Fibroblast of gingiva (primary cell): ENCODE data around the gene KRT86.

Source experiments
- DNase-seq: peaks from one replicate; pipeline ENCODE4 v3.0.0-alpha.2; 2011; ENCODE audit warnings: low read depth

KRT86 gene

DNA sequence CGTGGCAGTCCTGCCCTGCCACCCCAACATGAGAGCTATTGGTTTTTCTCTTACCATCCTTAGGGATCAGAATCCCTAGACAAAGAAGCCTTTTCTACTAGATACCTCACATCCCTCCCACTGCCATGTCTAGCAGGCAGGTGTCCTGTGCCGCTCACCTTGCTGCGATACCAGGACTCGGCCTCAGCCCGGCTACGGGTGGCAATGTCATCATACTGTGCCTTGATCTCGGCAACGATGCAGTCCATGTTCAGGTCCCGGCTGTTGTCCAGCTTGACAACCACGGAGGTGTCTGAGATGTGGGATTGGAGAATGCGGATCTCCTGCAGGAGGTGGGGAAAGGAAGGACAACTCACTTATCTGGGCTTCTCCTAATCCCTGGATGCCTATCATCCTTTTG is 42.3 kb downstream of the KRT86 start:
- no peak for DNase-seq

DNA sequence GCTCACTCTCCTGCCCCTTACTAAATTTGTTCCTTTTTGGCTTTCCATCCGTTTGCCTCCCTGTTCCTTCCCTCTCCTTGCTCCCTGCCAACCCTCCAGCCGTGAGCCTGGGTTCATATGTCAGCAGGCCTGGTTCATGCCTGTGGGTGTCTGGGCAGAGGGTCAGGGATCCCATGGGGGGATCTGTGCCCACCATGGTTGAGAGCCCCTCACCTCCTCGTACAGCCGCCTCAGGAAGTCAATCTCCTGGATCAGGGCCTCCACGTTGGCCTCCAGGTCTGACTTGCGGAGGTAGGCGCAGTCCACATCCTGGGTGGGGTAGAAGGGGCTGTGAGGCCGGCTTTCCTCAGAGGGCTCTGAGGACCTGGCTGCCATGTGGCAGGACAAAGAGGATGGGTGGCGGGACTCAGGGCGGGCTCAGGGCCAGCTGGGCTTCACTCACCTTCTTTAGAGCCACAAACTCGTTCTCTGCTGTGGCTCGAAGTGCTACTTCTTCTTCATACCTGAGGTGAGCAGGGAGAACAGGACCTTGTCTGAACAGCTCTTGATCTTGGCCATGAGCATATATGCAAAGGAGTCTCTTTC is 43.1 kb downstream of the KRT86 start:
- no peak for DNase-seq

DNA sequence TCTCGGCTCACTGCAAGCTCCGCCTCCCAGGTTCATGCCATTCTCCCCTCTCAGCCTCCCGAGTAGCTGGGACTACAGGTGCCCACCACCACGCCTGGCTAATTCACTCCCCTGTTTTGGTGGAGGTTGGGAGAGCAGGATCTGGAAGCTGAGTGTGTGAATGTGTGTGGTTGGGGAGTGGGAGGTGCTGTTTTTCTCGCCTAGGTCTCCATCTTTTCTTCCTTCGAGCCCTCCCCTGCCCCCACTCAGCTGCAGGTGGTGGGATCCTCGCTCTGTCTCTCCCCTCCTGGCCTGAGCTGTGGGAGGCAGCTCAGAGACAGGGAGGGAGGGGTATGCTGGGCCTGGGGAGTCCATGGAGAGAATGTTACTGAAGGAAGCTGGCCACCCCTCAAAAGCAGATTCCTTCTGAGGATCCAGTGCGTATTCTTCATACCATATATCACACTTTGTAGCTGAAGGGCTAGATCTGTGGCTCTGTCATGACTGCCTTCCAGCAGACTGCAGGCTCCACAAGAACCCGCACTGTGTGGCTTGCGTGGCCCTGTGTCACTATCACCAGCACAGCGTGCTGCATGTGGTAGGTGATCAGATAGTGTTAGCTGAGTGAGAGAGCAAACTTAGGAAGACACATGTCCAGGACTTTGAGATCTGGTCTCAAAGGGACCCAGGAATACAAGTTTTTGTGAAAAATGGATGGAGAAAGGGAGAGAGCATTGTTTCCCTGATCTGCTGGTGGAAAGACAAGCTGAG is 44.0 kb downstream of the KRT86 start:
- DNase-seq = no peak

DNA sequence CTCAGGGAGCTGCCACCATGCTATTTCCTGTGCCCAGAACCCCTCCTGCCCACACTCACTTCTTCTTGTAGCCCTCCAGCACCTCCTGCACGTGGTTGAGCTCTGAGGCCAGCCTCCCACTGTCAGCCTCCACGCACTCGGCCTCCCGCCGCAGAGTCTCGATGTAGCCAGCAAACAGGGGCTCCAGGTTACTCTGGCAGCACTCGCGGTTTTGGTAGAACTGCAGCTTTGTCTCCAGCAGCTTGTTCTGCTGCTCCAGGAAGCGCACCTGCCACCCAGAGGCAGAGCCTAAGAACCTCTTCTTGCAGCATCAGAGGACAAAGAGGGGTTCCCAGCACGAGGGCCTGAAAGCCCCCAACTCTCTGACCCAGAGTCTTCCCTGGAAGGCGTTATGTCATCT is 44.7 kb downstream of the KRT86 start:
- DNase-seq = no peak

DNA sequence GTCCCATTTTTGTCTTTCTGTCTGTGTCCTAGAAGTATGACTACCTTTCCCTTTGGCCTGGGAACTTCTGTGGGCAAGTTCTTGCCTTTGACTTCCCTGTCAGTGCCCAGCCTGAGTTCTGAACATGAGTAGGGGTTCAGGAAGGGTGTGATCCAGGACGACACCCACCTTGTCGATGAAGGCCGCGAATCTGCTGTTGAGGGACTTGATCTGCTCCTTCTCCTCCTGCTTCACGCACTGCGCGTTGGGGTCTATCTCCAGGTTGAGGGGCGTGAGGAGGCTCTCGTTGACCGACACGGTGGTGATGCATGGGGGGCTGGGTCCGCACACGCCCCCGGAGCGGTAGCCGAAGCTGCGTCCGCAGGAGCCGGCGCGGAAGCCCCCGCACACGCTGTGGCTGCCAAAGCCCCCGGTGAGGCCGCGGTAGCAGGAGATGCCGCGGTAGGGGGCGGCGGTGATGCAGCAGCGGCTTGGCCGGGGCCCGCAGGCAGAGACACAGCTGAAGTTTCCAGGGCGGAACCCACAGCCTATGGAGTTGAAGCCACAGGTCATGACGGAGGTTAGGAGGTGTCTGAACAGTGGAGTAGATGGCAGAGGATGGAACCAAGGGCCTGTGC is 46.4 kb downstream of the KRT86 start, which contains the start of gene KRT83:
TSS of gene KRT83 (minus strand) at position 615 of the 617 bp plus-strand sequence. CDS start at position 552, 63 bp downstream.
- DNase-seq = no peak

DNA sequence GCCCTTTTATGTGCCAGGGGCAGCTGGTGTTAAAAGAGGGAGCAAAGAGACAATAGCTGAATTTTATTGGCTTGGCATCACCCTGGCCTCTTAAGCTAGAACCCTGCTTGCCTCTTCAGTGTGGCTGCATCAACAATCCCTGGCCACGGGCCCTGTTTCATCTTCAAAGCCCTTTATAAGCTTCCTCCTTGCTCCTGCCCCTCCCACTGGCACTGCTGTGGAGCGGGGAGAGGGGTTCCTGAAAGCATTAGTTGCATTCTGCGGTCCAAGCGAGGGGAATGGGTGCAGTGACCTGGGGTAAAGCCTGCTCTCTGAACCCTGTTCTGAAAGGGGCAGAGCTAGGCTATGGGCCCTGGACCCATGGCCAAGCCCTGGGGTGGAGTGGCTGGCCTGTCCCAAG is 47.0 kb downstream of the KRT86 start:
- no peak for DNase-seq

DNA sequence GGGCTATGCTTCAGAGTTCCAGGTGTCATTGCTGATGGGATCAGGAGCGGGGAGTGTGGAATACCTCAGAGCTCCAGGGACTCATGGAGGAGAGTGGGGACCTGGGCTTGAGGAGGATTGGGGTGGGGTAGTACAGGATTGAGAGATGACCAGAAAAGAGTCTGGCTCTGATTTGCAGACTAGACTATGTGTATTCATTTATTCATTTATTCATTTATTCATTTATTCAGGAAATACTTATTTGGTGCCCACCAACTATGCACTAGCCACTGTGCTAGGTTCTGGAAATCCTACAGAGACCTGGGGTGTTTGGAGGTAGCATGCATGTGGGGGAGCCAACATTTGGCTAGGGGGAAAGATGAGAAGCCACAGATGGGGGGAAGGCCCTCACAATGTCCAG is 47.6 kb downstream of the KRT86 start:
- no peak for DNase-seq

DNA sequence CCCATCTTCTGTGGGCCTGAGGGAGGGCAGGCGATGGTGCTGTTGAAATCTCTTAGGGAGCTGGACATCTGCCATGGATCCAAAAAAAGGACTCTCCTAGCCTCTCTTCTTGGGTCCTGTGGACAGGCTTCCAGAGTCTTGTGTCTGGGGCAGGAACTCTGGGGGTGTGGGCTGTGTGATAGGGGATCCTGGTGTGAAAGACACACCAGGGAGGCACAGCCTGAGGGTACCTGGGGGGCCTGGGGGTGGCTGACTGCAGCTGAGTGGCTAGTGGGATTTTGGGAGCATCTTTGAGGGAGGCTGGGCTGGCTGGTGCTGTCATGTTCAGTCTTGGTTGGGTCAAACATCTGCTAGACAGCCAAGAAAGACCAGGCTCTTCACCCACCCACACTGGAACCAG is 48.6 kb downstream of the KRT86 start:
- DNase-seq = no peak

DNA sequence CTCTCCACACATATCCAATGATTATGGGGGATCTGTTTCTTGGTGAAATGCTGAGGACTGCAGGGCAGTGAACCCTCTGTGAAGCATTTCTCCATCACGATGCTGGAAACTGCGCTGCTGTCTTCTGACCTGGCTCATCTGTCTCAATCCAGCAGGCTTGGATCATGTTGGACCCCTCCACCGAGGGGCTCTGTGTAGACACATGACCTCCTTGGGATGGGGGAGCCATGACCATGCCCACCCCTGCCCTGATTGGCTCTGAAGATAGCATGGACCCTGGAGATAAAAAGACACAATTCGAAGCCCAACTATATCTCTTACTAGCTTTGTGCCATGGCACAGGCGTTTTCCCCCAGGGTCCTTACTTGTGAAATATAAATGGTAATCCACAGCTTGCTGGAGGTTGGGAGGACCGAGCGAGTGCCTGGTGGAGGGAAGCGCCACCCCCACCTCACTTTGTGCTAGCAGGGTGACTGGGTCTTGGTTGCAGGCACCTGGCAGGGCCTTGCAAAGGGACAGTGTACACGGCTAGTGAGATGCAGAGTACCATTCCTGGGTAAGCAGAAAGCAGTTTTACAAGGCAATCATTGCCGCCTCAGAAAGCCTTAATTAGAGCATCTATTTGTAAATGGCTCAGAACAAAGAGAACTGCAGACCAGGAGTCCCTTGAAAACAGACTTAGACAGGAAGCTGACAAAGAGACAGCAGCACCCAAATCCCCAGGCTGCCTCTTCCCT is 49.1 kb downstream of the KRT86 start:
- DNase-seq = no peak

DNA sequence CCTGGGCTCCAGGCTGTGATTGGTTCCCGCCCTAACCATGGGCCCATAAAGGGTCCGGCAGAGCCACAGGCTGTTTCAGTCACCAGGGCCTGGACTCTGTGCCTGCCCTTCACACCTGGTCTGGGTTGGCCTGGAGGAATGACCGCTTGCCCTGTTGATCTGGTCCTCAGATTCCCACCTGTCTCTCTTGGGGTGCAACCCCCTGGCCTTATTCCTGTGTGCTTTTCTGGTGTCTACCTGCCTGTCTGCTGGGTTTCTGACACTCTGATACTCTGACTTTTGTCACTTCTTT is 49.7 kb downstream of the KRT86 start:
- DNase-seq = no peak

DNA sequence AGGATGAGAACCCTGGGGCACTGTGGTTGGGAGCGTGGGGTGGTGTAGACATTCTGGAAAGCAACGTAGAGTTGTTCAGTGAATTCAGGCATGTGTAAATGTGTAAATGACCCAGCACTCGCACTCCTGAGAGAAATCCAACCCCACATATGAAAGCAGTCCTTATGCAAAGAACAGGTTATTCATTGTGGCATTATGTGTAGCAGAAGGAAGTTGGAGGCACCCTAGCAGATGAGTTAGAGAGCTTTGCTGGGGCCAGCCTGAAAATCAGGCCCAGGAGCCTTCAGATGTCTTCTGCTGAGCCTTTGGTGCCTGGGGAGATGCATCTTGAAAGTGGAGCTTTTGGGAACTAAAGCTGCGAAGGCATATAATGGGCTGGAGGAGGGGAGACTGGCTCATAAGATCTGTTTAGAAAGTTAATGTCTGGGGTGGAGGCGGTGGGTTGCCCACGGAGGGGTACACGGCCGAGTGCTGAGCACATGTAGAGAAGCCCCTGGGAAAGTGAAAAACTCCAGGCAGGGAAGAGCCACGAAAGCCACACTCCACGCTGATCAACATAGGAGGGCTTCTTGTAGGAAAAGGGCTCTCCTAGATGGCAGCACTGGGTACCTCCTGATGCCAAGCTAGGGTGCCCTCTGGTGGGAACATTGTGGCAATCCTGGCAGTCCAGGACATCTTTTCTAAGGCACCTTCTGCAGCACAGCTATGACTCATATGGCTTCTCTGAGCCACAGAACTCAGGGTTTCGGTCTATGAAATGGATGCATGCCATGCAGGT is 52.8 kb downstream of the KRT86 start:
- peak; percentile 87 for DNase-seq

DNA sequence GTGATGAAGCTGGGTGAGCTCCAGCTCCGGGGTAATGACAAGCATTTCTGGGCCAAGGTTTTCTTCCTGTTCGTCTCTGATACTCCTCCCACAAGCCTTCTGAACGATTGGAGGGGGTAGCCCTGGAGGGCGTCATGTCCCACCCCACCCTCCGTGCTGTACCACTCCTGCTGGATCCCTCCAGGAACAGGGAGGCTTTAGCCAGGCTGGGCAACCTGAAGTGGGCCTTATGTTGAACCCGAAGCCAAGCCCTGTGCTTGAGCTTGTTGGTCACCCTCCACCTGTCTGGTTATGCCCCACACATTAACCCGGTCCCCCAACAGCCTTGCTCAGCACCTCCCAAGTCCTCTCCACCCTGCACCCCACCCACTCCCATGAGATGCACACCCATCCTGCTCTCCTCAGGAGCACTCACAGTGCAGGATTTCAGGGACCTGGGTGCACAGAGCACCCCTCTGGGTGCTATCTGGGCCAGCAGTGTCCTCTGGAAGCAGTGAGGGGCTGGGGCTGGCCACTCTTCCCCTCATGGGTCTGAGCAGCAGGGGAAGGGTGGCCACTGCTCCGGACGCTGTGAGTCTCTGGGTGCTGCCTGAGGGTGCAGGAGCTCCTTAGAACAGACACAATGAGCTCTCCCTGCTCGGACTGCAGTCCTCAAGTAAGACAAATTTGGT is 53.5 kb downstream of the KRT86 start:
- DNase-seq = no peak

DNA sequence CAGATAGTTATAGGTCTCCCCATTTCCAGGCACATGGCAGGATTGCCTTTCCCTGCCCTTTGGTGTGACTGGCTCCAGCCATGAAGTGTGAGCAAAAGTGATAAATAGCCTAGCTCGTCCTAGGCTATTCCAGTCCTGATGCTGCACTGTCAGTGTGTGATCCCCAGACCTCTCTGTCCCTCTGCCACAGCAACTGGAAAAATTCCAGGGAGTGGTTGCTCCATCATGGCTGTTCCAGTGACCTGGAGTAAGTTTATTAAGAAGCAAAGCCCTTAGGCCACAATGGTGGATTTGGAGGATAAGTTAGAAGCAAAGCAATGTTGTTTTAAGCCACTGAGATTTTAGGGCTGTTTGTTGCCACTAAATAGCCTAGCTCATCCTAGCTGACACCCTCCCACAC is 56.6 kb downstream of the KRT86 start:
- DNase-seq = no peak

DNA sequence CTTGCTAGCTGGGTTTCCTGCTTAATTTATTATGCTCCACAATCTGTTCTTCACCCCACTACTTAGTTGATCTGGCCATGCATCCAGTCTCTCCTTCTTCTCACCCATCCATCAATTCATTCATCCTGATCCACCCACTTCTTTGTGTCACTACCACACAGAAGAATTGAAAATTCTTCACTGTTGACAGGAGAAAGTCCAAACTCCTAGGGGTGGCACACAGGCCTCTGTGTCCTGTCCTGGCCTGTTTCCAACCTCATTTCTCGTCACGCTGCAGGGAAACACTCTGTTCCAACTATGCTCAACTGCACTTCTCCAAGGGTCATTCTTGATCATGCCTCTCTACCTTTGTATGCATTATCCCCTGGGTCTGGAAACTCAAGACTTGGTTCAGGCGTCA is 57.4 kb downstream of the KRT86 start:
- no peak for DNase-seq

DNA sequence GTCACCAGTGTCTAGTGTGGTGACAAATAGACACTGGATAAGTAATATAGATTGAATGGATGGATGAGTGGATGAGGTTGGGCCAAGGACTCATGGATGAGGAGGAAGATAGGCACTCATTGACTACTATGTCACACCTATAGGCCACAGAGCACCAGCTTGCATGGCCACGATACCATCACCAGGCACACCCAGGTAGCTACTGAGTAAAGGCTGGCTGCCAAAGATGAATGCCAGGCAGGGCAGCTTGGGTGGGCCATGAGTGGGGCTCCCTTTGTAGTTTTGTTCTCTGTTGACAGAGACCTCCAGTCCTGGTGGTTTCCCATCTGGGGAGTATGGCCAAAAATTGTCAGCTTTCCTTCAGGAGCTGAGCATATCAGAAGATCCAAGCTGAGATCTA is 57.9 kb downstream of the KRT86 start:
- no peak for DNase-seq

DNA sequence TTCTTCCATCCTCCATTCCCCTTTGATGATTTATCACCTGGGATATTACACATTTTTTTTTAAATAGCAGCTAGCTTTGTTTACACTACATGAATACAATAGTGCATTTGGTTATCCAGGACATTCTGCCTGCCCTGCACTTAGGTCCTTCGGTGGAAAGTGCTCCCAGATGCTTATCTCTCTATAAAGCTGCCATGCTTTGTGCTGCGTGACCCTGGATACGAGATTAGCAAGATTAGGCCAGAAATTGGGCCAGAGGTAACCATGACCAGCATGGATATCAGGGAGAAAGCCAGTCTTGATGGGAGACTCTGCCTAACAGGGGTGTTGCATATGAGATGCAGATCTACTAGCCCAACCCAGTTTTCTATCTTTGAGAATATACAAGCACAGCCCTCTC is 58.9 kb downstream of the KRT86 start:
- no peak for DNase-seq

DNA sequence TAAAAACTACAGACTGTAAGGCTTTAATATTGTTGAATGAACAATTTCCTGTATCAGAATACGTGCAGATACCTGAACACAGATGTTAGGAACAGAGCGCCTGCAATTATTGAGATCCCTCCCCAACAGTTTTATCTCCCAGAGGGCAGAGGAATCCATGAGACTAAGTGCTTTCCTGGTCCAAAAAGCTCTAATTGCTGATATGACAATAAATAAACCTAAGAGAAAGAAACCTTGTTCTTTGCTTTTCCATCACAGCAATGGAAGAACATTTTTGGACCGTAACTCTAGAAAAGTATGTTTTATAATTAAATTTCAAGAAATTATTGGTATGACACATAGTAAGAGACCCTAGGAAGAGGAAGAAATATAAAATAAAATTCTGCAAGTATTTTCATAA is 59.7 kb downstream of the KRT86 start:
- no peak for DNase-seq

DNA sequence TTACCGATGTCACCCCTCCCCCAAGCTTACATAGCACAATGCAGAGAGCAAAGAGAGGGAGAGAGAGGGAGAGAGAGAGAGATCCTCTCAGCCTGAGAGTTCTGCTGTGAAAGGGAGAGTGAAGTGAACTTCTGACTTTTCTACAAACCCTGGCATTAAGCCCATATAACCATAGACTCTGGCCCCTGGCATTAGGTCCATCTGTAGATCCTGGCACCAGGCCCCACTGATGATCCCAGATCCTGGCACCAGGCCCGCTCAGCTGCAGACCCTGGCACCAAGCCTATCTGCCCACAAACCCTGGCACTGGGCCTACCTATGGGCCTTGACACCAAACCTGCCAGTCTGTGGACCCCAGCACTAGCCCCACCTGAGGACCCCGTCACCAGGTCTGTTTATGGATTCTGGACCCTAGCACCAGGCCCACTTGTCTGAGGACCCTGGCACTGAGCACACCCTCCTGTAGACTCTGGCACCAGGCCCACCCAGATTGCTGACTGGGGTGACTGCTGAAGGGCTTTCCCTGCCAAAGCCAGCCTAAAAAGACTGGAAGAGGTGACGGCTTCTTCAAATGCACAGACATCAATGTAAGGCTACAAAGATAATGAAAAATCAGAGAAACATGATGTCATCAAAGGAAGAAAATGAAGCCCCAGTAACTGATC is 61.3 kb downstream of the KRT86 start:
- no peak for DNase-seq

DNA sequence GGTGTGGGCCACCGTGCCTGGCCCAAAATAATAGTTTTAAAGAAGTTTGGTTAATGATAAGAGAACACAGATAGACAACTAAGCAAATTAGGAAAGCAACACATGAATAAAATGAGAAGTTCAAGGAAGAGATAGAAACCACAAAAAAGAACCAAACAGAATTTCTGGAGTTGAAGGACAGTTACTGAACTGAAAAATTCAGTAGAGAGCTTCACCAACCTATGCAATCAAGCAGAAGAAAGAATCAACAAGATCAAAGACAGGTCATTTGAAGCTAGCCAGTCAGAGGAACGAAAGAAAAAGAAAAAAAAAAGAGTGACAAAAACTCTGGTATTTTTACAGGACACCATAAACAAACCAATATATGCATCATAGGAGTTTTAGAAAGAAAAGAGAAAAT is 62.2 kb downstream of the KRT86 start:
- no peak for DNase-seq

DNA sequence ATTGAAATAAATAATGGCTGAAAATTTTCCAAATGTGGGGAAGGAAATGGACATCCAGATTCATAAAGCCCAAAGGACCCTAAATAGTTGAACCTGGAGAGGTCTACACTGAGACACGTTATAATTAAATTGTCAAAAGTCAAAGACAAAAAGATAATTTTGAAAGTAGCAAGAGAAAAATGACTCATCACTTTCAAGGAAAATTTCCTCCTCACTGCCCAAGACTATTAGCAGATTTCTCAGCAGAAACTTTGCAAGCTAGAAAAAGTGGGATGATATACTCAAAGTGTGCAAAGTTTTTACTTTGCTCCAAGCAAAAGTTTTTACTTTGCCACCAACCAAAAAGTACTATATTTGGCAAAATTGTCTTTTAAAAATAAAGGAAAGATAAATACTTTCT is 62.6 kb downstream of the KRT86 start:
- DNase-seq = no peak

DNA sequence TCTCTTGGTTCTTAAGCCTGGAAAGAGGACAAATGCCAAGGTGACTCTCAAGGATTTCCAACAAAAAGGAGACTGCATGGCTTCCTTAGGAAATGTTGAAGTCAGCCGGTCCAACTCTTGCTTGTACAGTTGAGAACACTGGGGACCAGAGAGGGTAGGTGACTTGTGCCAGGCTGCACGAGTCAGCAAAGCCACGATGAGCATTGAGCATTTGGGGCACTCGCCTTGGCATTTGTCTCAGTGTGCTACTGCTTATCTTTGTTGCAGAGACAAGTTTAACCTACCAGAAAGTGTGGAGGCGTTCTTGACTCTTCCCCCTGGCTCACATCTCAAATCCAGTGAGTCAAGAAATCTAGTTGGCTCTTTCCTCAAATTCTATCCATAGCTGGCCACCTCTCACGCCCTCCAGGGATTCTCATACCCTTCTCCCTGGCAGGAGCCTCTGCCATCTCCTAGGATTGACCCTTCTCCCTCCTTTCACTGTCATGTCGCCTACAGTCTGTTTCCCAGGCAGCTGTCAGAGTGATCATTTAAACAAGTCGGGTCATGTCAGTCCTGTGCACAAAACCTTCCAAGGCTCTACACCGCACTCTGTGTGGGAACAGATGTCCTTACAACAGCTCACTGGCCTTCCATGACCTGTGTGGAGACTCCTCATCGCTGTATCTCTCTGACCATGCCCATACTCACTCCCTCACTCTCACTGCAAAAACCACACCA is 64.0 kb downstream of the KRT86 start:
- no peak for DNase-seq
